HepG2 (cell line): ENCODE data around the gene SMIM12. TPM values are rescaled to one million over a fixed set of nuclear protein-coding genes. Genes with fewer than 3 reads are reported as not detected.

Experiments
- ATAC-seq: fragments of 200-7000 bp; cut with Tn5 transposase; 3 replicates; pipeline ENCODE4 v1.9.1; 2020; ENCODE audit warnings: mild to moderate bottlenecking, moderate library complexity
- BruUV-seq: library from RNA; stranded (reverse); fragments of 400-500 nt; replicated peaks from 2 replicates; lab custom pipeline; 2021; lab: Mats Ljungman, UMichigan
- CTCF ChIA-PET: fragments of 300-600 bp; formaldehyde crosslinking; extraction: SDS; loops from one replicate; lab custom pipeline; 2021; ENCODE audit warnings: low total read pairs, inconsistent platforms, low intra/inter-chr PET ratio; lab: Yijun Ruan, JAX
- POLR2A ChIA-PET: fragments of 350-600 bp; sonication (Branson Sonifier 250); formaldehyde crosslinking; loops from one replicate; lab custom pipeline; 2020; ENCODE audit warnings: antibody characterized with exemption, inconsistent platforms; lab: Yijun Ruan, JAX
- DNase-seq: peaks from one replicate; pipeline ENCODE4 v3.0.0-alpha.2; 2015; ENCODE audit warnings: low spot score
- FAIRE-seq: peaks from 3 replicates; lab custom pipeline; 2011; peaks lifted over from hg19 to GRCh38; lab: Jason Lieb, UNC
- H2AFZ ChIP-seq: one replicate; pipeline ENCODE4 v1.6.1; 2011; ENCODE audit warnings: low read length, inconsistent platforms
- H3K27ac ChIP-seq: fragments of 300-600 bp; 3 replicates; pipeline ENCODE4 v1.8.0; 2011; ENCODE audit warnings: mixed run types, mild to moderate bottlenecking, mixed read lengths, low read length, inconsistent platforms; ENCODE audit not compliant: insufficient read depth; ENCODE audit errors: extremely low read length
- H3K27me3 ChIP-seq, 2 experiments: fragments of 200-600 bp in 1 of 2; 2 replicates in 1 of 2; 3 replicates in 1 of 2; pipeline versions ENCODE4 v1.6.0 to v1.8.0; 2011; ENCODE audit warnings: low read length in 2 of 2, mild to moderate bottlenecking in 2 of 2, moderate library complexity in 2 of 2, inconsistent platforms in 1 of 2; ENCODE audit not compliant: insufficient read depth in 2 of 2, control insufficient read depth in 1 of 2
- H3K36me3 ChIP-seq, 2 experiments: fragments of 200-600 bp in 1 of 2; replicated peaks in 1 of 2; 2 replicates in 1 of 2; 3 replicates in 1 of 2; pipeline versions ENCODE4 v1.5.1 to v1.8.0; 2011; ENCODE audit warnings: low read length in 2 of 2, inconsistent platforms in 1 of 2; ENCODE audit not compliant: insufficient read depth in 2 of 2, control insufficient read depth in 1 of 2
- H3K4me1 ChIP-seq: 2 replicates; pipeline ENCODE4 v1.5.1; 2012; ENCODE audit warnings: low read length, inconsistent platforms; ENCODE audit not compliant: insufficient read depth
- H3K4me2 ChIP-seq: 2 replicates; pipeline ENCODE4 v1.6.0; 2011; ENCODE audit warnings: low read depth, low read length, inconsistent platforms
- H3K4me3 ChIP-seq, 3 experiments: fragments of 200-600 bp in 1 of 3; sonication (generic), shearing (Covaris generic) in 1 of 3; replicated peaks in 1 of 3; 2 replicates each; pipeline ENCODE4 v1.5.1; 2011 to 2016; ENCODE audit warnings: low read length in 3 of 3, inconsistent platforms in 2 of 3, low read depth in 2 of 3, mild to moderate bottlenecking in 2 of 3, control low read depth in 1 of 3, mixed read lengths in 1 of 3; ENCODE audit not compliant: insufficient read depth in 1 of 3
- H3K79me2 ChIP-seq: one replicate; pipeline ENCODE4 v1.6.1; 2011; ENCODE audit warnings: low read length, inconsistent platforms; ENCODE audit not compliant: insufficient read depth
- H3K9ac ChIP-seq: 2 replicates; pipeline ENCODE4 v1.6.0; 2011; ENCODE audit warnings: mild to moderate bottlenecking, low read depth, low read length, inconsistent platforms; ENCODE audit not compliant: insufficient read depth
- H3K9me3 ChIP-seq: 2 replicates; pipeline ENCODE4 v1.5.1; 2012; ENCODE audit warnings: mild to moderate bottlenecking, low read length
- H4K20me1 ChIP-seq: 2 replicates; pipeline ENCODE4 v1.6.0; 2011; ENCODE audit warnings: inconsistent platforms, mild to moderate bottlenecking, low read length, moderate library complexity; ENCODE audit not compliant: insufficient read depth
- CEBPZ ChIP-seq: IDR thresholded peaks from 2 replicates; pipeline ENCODE4 v1.6.1; 2012; ENCODE audit warnings: low read length, improper control_type of control experiment
- E2F1 ChIP-seq: sonication (generic); formaldehyde crosslinking; IDR thresholded peaks from 2 replicates; pipeline ENCODE4 v1.5.0; 2020; ENCODE audit warnings: missing genetic modification reagents
- ELF3 ChIP-seq: IDR thresholded peaks from 2 replicates; pipeline ENCODE4 v1.6.1; 2016; ENCODE audit warnings: missing genetic modification reagents, missing compliant biosample characterization
- IRF2 ChIP-seq: IDR thresholded peaks from 2 replicates; pipeline ENCODE4 v1.6.1; 2018; ENCODE audit warnings: missing genetic modification reagents, missing compliant biosample characterization
- MEIS2 ChIP-seq: sonication (generic); formaldehyde crosslinking; IDR thresholded peaks from 2 replicates; pipeline ENCODE4 v1.9.0; 2021; ENCODE audit warnings: mild to moderate bottlenecking, missing genetic modification reagents
- MLLT10 ChIP-seq: sonication (generic); formaldehyde crosslinking; IDR thresholded peaks from 2 replicates; pipeline ENCODE4 v1.4.0; 2020; ENCODE audit warnings: missing genetic modification reagents
- RFX5 ChIP-seq: IDR thresholded peaks from 2 replicates; pipeline ENCODE4 v1.6.1; 2011; ENCODE audit warnings: low read depth, low read length, improper control_type of control experiment
- STAT5B ChIP-seq: sonication (generic); formaldehyde crosslinking; IDR thresholded peaks from 2 replicates; pipeline ENCODE4 v1.4.0; 2020; ENCODE audit warnings: missing genetic modification reagents
- SUZ12 ChIP-seq: fragments of 150-350 bp; IDR thresholded peaks from 2 replicates; pipeline ENCODE4 v1.6.1; 2014; ENCODE audit warnings: low read depth, low read length
- ZBTB20 ChIP-seq: sonication (generic); formaldehyde crosslinking; IDR thresholded peaks from 2 replicates; pipeline ENCODE4 v1.8.1; 2023; ENCODE audit warnings: missing genetic modification reagents, low read depth, mild to moderate bottlenecking, borderline replicate concordance
- ZBTB38 ChIP-seq: sonication (generic); formaldehyde crosslinking; IDR thresholded peaks from 2 replicates; pipeline ENCODE4 v1.5.1; 2020; ENCODE audit warnings: mild to moderate bottlenecking, missing genetic modification reagents
- ZNF138 ChIP-seq: sonication (generic); formaldehyde crosslinking; IDR thresholded peaks from 2 replicates; pipeline ENCODE4 v1.5.0; 2020; ENCODE audit warnings: mild to moderate bottlenecking, low read depth, missing genetic modification reagents
- ZNF20 ChIP-seq: sonication (generic); formaldehyde crosslinking; IDR thresholded peaks from 2 replicates; pipeline ENCODE4 v1.4.0; 2020; ENCODE audit warnings: mild to moderate bottlenecking, moderate library complexity, missing genetic modification reagents
- ZNF3 ChIP-seq: IDR thresholded peaks from 2 replicates; pipeline ENCODE4 v1.7.0; 2017; ENCODE audit warnings: inconsistent platforms
- ZNF432 ChIP-seq: sonication (generic); formaldehyde crosslinking; IDR thresholded peaks from 2 replicates; pipeline ENCODE4 v1.5.0; 2020; ENCODE audit warnings: missing genetic modification reagents, mild to moderate bottlenecking, borderline replicate concordance
- ZNF572 ChIP-seq: sonication (generic); formaldehyde crosslinking; IDR thresholded peaks from 2 replicates; pipeline ENCODE4 v1.5.1; 2020; ENCODE audit warnings: mild to moderate bottlenecking, missing genetic modification reagents
- ZUFSP ChIP-seq: sonication (generic); formaldehyde crosslinking; IDR thresholded peaks from 2 replicates; pipeline ENCODE4 v1.9.0; 2021; ENCODE audit warnings: missing genetic modification reagents, mild to moderate bottlenecking, borderline replicate concordance
- WGBS: methylation state at CpG from one replicate; pipeline ENCODE4 v1.1.6; 2017; ENCODE audit warnings: low lambda C conversion rate; 5-methylcytosine and 5-hydroxymethylcytosine counted together
- in situ Hi-C: cut with HindIII; loops from 2 replicates; pipeline ENCODE4 v1.10.0; 2017; ENCODE audit warnings: low pct_unique_long_range_greater_than_20kb; ENCODE audit not compliant: extremely low pct_ligation_motif_present
- intact Hi-C: fragments of 100-400 bp; cut with micrococcal nuclease; formaldehyde crosslinking; loops from one replicate; pipeline ENCODE4 v1.10.0; 2022; ENCODE audit not compliant: unreplicated experiment
- polyA plus RNA-seq, 8 experiments: library from polyadenylated mRNA; depleted of rRNA in 3 of 8; stranded (reverse) in 7 of 8; unstranded in 1 of 8; fragments of >200 nt; fragmentation: Illumina TruSeq in 4 of 8; extraction: Trizol in 4 of 8; gene quantifications; 2 replicates each; pipeline versions ENCODE4 v1.2.1 to v1.2.3, GENCODE V29; 2011 to 2016; ENCODE audit warnings: low read depth in 4 of 8, missing spikeins in 1 of 8, mixed read lengths in 1 of 8; ENCODE audit not compliant: insufficient read depth in 1 of 8
- total RNA-seq, 5 experiments: library from RNA; depleted of rRNA; stranded (reverse); fragments of >200 nt; fragmentation: Illumina TruSeq; extraction: Trizol; gene quantifications; 2 replicates each; pipeline ENCODE4 v1.2.3, GENCODE V29; 2016; ENCODE audit warnings: low read depth in 1 of 5

SMIM12 gene
- total and polyA plus RNA-seq, 2 of the 13 experiments (the other 11 are each of a cell fraction or from before 2014, with no cell fraction given): 20.1 to 41.3 TPM

GRCh38 chr1:34839526-34840305 is 19.8 kb downstream of the SMIM12 start (continued):
- TF ChIP-seq ZNF20 (CRISPR knock-in tag): no peak
- TF ChIP-seq CEBPZ: no peak
- no peak for TF ChIP-seq ZNF3 (CRISPR knock-in tag)
- TF ChIP-seq ELF3 (CRISPR knock-in tag): no peak
- TF ChIP-seq E2F1 (CRISPR knock-in tag): no peak
- no peak for TF ChIP-seq MLLT10 (CRISPR knock-in tag)
- TF ChIP-seq, all 625 proteins: peak for 0

- no peak overlapping the region for H3K4me2 ChIP-seq
- WGBS: 29% methylated on average over 1 of the region's 1 CpG
- H3K79me2 ChIP-seq: no peaks in the 10 kb centered on the region
- no TSS peak for BruUV-seq
- H3K9ac ChIP-seq: no peak overlapping the region
- H4K20me1 ChIP-seq: no peaks in the 10 kb centered on the region
- no peaks in the 10 kb centered on the region for H3K4me1 ChIP-seq
- no peaks in the 10 kb centered on the region for H3K36me3 ChIP-seq
- no peaks in the 10 kb centered on the region for H3K9me3 ChIP-seq
- no peak overlapping the region for H2AFZ ChIP-seq
- CTCF ChIA-PET: no interaction called here
- DNase-seq (no peak), ATAC-seq (no peak), FAIRE-seq (no peak)
- no peak overlapping the region for H3K27ac ChIP-seq
- no peaks in the 10 kb centered on the region; a peak in 1 of 5 replicates for H3K27me3 ChIP-seq
- in situ Hi-C loops: no loop called here
- POLR2A ChIA-PET: no interaction called here
- intact Hi-C loops: no loop called here
- no peak overlapping the region for H3K4me3 ChIP-seq
- no peak for TF ChIP-seq IRF2
- no peak for TF ChIP-seq ZUFSP (CRISPR knock-in tag)
- no peak for TF ChIP-seq ZBTB38 (CRISPR knock-in tag)
- no peak for TF ChIP-seq ZNF432 (CRISPR knock-in tag)
- no peak for TF ChIP-seq ZNF572 (CRISPR knock-in tag)
- TF ChIP-seq MEIS2: no peak
- TF ChIP-seq SUZ12: no peak
- TF ChIP-seq ZNF138: no peak
- no peak for TF ChIP-seq ZBTB20 (CRISPR knock-in tag)
- TF ChIP-seq RFX5: no peak
- TF ChIP-seq STAT5B (CRISPR knock-in tag): no peak
Observed at GRCh38 chr1:34833711-34834110, 25.8 kb downstream of the SMIM12 start.
